Right atrium auricular region (tissue), 2 donors: ENCODE results near the gene PAFAH1B1. TPM values are rescaled to one million over a fixed set of nuclear protein-coding genes. Genes with fewer than 3 reads are reported as not detected.

Experiments
- DNase-seq: peaks from one replicate; pipeline ENCODE4 v3.0.0-alpha.2; 2019; ENCODE audit warnings: low spot score
- H3K27ac ChIP-seq, 2 donors: fragments of 200-600 bp; sonication (generic); 1 replicate in 1 of 2; 2 replicates in 1 of 2; pipeline ENCODE4 v1.5.1; 2016 to 2019
- H3K27me3 ChIP-seq, 2 donors: fragments of 200-600 bp; sonication (generic); one replicate each; pipeline versions ENCODE4 v1.5.1 to v1.6.0; 2017 to 2019
- H3K36me3 ChIP-seq: fragments of 200-600 bp; sonication (generic); one replicate; pipeline ENCODE4 v1.5.1; 2016
- H3K4me1 ChIP-seq, 2 donors: fragments of 200-600 bp; sonication (generic); one replicate each; pipeline versions ENCODE4 v1.5.1 to v1.6.0; 2017 to 2019
- H3K4me3 ChIP-seq, 2 donors: fragments of 200-600 bp; sonication (generic); 1 replicate in 1 of 2; 2 replicates in 1 of 2; pipeline ENCODE4 v1.5.1; 2017 to 2019; ENCODE audit warnings: mild to moderate bottlenecking in 1 of 2, moderate library complexity in 1 of 2
- H3K9me3 ChIP-seq, 2 donors: fragments of 200-600 bp; sonication (generic); one replicate each; pipeline ENCODE4 v1.5.1; 2019
- total RNA-seq, 2 donors: library from RNA; depleted of rRNA; stranded (reverse); fragments of >200 nt; gene quantifications; one replicate each; pipeline ENCODE4 v1.1.0, GENCODE V29; 2016
- TF ChIP-seq, protein P1 (sequence below), 2 donors: fragments of 200-600 bp; sonication (generic); IDR thresholded peaks; one replicate each; pipeline ENCODE4 v1.5.1; 2019; ENCODE audit warnings: antibody characterized with exemption in 2 of 2

PAFAH1B1 gene
- total RNA-seq, 2 donors from 2014 or later = 55.4 to 71.6 TPM

GRCh38 chr17:2721603-2722002, 128.1 kb downstream of the PAFAH1B1 start:
- H3K4me1 ChIP-seq = peaks cover 0 to 20% of the 10 kb centered on the region in 2 donors
- H3K36me3 ChIP-seq = no peaks in the 10 kb centered on the region
- no peak overlapping the region for H3K4me3 ChIP-seq

DNA sequence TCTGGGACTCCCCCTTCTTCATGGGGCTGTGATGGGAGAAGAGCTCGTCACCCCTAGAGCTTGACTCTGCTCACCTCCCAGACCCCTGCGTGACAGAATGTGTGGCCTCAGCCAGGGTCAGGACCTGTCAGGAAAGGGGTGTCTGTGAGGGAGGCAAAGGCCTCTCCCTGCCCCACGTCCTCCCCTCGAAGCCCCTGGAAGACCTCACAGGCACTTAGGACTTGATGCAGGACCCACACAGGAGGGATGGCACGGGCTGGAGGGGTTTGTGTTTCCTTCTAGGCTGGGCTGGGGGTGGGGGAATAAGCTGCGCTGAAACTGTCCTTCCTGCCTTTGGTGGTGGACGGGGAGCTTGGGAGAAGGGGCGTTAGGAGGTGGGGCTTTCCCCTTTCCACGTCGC, 129.2 kb downstream of the PAFAH1B1 start:
- Histone ChIP-seq H3K36me3 (no peaks in the 10 kb centered on the region), H3K27me3 (no peaks in the 10 kb centered on the region), H3K4me1 (peaks cover 0 to 20% of the 10 kb centered on the region in 2 donors), H3K9me3 (no peaks in the 10 kb centered on the region), H3K4me3 (no peak overlapping the region), H3K27ac (no peak overlapping the region)
- TF ChIP-seq, protein P1, sequence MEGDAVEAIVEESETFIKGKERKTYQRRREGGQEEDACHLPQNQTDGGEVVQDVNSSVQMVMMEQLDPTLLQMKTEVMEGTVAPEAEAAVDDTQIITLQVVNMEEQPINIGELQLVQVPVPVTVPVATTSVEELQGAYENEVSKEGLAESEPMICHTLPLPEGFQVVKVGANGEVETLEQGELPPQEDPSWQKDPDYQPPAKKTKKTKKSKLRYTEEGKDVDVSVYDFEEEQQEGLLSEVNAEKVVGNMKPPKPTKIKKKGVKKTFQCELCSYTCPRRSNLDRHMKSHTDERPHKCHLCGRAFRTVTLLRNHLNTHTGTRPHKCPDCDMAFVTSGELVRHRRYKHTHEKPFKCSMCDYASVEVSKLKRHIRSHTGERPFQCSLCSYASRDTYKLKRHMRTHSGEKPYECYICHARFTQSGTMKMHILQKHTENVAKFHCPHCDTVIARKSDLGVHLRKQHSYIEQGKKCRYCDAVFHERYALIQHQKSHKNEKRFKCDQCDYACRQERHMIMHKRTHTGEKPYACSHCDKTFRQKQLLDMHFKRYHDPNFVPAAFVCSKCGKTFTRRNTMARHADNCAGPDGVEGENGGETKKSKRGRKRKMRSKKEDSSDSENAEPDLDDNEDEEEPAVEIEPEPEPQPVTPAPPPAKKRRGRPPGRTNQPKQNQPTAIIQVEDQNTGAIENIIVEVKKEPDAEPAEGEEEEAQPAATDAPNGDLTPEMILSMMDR (IDR thresholded peaks at IDR 0.05) = no peak
- DNase-seq = no peak

More at GRCh38 chr17:2721603-2722002, 128.1 kb downstream of the PAFAH1B1 start:
- no peaks in the 10 kb centered on the region for H3K27me3 ChIP-seq
- TF ChIP-seq, protein P1 (IDR thresholded peaks at IDR 0.05) = no peak
- DNase-seq = no peak
- H3K9me3 ChIP-seq = no peaks in the 10 kb centered on the region
- no peak overlapping the region for H3K27ac ChIP-seq

GRCh38 chr17:2723505-2723996, 130.1 kb downstream of the PAFAH1B1 start:
- H3K27me3 ChIP-seq = no peaks in the 10 kb centered on the region
- H3K27ac ChIP-seq = peak overlapping the region; percentile 37 to 73
- H3K36me3 ChIP-seq = no peaks in the 10 kb centered on the region
- TF ChIP-seq, protein P1 (IDR thresholded peaks at IDR 0.05) = no peak
- peaks cover 0 to 20% of the 10 kb centered on the region in 2 donors for H3K4me1 ChIP-seq
- no peak for DNase-seq
- H3K9me3 ChIP-seq = no peaks in the 10 kb centered on the region
- peak overlapping the region; percentile 39 to 50 for H3K4me3 ChIP-seq

GRCh38 chr17:2723997-2724783, 130.7 kb downstream of the PAFAH1B1 start:
- Histone ChIP-seq H3K4me3 (peak overlapping the region; percentile 39 to 50), H3K36me3 (no peaks in the 10 kb centered on the region), H3K9me3 (no peaks in the 10 kb centered on the region), H3K27ac (peak overlapping the region; percentile 37 to 73), H3K27me3 (no peaks in the 10 kb centered on the region), H3K4me1 (peaks cover 0 to 20% of the 10 kb centered on the region in 2 donors)
- TF ChIP-seq, protein P1 (IDR thresholded peaks at IDR 0.05) = no peak
- DNase-seq = no peak

DNA sequence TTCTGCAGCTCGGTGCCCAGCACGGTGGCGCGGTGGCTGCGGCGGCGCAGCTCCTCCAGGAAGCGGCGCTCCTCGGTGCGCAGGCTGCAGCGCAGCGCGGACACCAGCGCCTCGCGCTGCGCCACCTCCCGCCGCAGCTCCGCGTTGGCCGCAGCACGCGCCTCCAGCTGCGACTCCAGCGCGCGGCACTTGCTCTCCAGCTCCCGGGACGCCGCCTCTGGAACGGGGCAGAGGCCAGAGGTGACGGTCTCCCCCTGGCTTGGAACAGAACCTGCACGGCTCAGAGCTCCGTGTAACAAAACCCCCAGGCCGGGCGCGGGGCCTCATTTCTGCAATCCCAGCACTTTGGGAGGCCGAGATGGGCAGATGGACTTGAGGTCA, 131.3 kb downstream of the PAFAH1B1 start:
- H3K4me1 ChIP-seq = peaks cover 0 to 20% of the 10 kb centered on the region in 2 donors
- H3K9me3 ChIP-seq = no peaks in the 10 kb centered on the region
- H3K27me3 ChIP-seq = no peaks in the 10 kb centered on the region
- peak overlapping the region; percentile 39 to 50 for H3K4me3 ChIP-seq
- DNase-seq = no peak
- H3K36me3 ChIP-seq = no peaks in the 10 kb centered on the region
- TF ChIP-seq, protein P1 (IDR thresholded peaks at IDR 0.05) = peak in 1 of 2 donors; percentile 54
- no peak overlapping the region for H3K27ac ChIP-seq
